ENCODE results near the gene PDZD2.
"Not testable (repeated sequence)": the region's sequence is repeated elsewhere in the genome, so short reads cannot be mapped to it uniquely, and the experiment has no call there.

PDZD2 gene

DNA sequence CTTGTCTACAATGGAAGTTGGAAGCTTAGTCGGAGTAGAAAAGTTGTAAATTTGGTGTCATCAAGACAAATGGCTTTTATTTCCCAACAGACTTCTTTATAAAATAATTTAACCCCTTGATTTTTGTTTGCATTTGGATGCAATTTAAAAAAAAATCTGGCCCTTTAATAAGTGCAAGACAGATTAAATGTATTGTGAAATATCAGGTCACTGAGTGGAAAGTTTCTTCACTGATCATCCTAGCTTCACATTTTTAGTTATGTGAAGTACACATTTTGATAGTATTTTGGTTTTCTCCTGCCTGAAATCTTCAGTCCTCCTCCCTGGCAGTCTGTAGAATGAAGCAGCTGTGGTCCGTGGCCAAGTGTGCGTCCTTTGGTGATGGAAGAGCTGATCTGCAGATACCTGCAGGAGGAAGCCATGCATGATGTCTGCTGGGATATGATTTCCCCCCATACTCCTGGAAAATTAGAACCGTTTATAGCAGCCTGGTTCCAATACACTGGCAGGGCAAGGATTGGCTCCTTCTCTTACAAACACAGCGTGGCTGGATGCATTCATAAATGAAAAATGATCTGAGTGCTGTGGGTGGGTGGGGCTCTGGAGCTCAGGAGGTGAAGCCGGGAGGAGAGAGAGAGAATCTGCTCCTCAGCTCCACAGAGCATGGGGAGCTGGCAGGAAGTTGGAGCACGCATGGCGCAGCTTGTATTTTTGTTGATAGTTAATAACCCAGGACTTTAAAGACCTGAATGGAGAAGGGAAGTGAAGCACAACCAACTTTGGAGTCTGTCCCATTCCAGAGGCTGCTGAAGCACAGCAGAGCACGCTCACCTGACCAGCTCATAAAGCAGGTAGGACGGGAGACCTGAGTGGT lies 296.8 kb downstream of the PDZD2 start:
- no peak for DNase-seq (ENCODE audit: low spot score)

DNA sequence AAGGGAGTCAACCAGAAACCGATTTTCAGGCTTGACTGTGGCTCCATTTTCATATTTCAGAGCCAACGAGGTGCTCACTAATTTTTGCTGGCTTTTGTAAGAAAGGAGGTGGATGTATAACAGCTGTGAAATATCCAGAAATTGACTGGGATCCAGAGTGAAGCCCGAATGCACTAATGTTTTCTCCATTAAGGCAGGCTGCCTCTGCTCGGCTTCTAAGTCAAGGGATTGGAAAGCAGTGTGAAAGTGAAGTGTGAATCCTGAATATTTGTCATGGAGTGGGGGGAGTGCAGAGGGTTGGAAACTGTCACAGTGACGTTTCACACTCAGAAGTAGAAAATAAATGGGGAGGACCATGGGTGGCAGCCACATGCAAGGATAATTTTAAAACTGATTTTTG lies 297.8 kb downstream of the PDZD2 start:
- DNase-seq (ENCODE audit: low spot score) = no peak

DNA sequence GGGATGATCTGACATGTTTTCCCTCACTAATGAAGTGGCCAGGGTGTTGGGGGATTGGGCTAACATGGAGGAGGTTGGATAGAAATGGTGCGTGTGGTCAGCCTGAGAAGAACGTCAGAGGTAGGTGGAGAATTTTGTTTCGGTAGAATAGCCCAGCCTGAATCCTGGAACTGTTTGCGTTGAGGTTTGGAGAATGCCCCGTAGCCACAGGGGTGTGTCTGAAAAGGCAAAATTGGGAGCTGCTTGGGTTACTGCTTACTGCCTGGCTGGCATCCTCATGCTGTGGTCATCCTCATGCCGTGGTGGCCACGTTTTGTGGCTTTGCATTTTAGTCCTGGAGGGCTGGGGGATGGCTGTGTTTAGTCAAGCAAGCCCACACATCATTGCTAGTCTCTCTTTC lies 298.3 kb downstream of the PDZD2 start:
- DNase-seq (ENCODE audit: low spot score) = no peak

DNA sequence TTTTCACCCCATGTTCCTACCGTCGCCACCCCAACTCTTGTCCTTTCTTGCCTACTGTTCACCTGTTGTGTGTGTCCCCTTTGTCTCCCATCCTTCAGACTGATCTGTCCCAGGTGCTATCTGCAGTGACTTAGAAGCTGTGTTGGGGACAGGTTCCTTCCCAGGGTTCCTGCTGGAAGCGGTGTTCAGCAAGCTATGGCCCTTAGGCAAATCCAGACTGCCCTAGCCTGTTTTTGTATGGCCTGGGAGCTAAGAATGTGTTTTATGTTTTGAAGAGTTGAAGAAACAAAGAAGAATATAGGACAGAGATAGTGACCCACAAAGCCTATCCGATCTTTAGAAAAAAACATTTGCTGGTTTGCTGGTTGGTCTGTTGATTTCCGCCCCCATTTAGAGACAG lies 298.8 kb downstream of the PDZD2 start:
- no peak for DNase-seq (ENCODE audit: low spot score)

DNA sequence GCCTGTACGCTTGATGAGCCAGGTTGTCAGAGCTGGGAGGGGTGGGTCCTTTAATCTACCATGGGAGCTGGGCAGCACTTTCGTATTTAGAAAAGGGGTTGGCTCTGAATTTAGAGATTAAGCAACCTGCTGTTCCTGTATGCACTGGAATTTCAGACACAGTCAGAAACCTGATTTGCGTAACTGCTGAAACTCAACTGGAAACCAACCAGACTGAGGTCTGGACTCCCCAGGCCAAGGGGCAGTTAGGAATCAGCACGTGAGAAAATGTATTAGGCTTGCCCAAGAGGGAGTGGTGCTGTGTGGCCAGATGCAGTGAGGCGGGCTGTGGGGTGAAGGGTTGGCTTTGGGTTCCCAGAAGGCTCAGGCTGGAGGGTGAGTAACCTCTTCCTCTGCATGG lies 300.2 kb downstream of the PDZD2 start:
- no peak for DNase-seq (ENCODE audit: low spot score)

DNA sequence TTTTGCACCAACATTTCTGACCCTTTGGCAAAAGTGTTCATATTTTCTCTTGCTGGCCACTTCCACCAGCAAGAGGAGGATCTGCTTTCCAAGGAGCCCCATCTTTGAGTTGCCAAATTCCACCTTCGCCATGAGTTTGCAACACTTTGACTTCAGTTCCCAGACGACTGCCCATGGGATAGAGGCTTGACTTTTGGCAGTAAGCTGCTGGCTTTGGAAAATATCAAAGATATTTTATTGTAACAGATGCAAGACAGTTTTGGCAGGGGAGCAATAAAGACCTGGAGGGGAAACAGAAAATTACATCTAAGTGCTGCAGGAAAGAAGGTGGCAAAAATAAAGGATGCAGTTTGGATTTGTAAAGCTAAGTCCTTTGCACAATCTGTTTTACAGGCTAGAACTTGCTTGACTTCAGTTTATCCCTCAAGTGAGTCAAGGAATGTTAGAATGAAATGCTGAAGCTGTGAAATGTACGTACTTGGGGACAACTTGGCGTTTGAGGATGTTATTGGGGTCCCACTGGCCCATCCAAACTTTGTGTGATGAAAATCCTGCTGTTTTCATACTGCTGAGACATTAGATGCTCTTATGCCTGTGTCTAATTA lies 302.3 kb downstream of the PDZD2 start:
- DNase-seq (ENCODE audit: low spot score) = no peak

DNA sequence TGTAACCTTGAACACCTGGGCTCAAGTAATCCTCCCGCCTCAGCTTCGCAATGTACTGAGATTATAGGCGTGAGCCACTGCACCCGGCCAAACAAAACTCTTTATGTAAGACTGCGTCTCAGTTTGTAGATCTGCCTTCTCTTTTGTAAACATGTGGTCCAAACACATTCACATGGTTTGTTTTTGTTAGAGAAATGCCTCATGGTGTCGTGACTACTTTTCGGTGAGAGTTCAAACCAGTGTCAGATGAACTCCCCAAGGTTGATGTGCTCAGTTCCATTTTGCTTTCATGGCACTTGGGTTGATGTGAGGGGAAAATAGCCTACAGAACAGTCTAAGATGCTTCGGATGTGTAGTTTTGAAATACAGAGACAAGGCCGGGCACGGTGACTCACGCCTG lies 303.6 kb downstream of the PDZD2 start:
- DNase-seq (ENCODE audit: low spot score) = no peak

DNA sequence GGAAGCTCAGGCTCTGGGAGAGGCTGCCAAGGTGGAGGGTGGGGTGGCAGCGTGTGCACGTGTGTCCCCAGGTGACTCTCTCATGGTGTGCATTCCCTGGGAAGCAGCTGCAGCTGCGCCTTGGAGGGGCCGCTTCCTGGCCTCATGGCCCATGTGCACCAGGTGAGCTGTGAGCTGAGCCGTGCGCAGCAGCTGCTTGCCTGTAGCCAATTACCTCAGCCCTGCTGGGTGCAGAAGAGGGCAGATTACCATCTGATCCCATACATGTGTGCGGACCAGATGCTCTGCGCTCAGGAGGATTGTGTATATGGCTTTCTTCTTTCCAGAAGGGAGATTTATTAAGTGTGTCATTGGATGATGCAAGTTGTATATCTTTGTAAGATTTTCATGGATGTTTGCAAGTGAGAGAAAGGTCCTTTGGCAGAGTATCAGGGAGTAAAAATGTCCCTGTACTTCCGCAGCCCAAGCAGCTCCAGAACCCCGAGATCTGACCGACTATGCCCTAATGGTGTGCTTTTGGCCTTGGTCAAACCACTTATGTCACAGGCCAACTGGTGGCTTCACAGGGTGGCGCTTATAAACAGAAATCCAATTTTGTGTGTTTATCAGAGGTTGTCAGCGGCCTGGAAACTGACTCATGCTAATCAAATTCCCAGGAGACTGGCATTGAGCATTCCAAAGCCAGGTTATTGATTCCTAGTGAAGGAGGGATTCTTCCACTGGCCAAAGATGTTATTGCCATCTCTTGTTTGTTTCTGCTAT lies 305.9 kb downstream of the PDZD2 start:
- no peak for DNase-seq (ENCODE audit: low spot score)

DNA sequence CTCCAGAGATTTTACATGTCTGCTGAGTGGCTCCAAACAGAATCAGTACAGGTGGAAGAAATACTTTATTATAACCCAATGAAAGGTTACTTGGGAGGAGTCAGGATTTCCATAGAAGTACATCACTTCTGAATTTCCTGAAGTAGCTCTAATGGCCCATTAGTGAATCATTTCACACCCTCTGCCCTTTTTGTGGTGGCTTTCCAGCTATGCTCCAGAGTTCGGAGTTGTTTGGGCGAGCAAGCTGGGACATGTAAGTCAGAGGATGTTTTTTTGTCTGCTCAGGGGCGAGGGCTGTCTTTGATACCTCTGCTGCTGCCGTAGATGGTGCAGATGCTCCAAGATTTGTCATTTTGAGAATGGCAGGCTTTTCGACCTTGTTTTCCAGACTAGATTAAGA lies 309.1 kb downstream of the PDZD2 start:
- DNase-seq (ENCODE audit: low spot score) = no peak

DNA sequence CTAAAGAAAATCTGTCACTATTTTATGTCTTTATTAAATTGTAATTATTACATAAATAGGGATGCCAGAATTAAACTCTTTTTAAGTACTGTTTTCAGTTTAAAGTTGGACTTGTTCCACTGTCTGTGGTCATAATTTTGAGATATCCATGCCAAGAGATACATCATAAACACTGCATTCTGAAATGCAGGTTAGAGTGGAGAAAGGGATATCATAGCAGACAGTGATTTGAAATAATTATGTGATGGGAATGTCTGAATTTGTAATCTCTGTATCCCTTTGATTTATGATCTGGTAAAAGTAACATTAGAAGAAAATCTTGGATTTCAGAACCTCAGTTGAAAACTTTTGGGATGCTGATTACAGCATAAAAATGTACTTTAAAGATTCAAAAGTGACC lies 313.1 kb downstream of the PDZD2 start:
- DNase-seq (ENCODE audit: low spot score) = no peak

DNA sequence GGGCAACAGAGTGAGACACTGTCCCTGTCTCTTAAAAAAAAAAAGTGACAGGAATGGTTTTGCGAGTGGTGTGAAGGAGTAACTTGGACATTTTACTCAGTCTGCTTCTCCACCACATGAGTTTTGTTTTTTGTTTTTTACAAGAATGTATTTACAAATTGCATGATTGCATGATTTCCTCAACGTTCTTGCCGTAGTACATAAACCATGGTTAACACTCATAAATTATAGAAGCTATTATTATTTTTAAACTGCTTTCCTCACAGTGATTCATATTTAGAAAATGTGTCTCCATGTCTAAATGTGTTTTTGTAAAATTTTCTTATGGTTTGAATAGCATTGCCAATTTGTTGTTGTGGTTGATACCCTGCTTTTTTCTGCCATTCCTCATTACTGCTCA lies 315.2 kb downstream of the PDZD2 start:
- no peak for DNase-seq (ENCODE audit: low spot score)

DNA sequence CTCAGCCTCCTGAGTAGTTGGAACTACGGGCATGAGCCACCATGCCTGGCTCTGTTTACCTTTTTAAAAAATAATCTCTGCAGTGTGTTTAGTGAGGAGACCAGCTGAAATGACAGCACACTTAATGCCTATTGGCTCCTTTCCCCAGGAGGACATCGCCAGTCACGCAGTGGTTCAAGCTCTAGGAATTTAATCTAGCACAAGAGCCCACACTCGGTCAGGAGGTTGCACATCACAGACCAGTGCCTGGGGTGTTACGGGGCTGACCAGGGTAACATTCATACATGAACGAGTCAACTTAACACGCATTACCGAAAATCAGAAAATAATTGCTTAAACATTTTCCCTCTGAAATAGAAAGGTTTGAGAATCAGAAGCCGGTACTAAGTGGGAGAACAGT lies 318.2 kb downstream of the PDZD2 start:
- DNase-seq (ENCODE audit: low spot score) = no peak

DNA sequence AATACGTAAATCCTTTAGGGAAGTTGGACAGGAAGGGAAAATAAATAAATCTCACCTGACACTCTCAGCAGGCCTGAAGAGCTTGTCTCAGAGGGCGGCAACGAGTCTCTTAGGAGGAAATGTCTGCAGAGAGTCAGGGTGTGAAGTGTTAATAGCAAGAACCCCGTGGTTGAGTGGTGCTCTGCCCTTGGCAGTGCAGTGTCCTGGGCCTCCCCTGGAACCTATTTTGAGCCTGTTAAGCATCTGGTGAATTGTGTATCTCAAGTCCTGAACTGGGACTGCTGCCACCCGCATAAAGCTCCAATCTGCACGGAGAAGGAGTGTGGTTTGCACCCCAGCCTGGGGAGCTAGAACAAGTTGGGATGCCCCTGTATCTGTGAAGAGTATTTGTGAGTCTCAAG lies 323.4 kb downstream of the PDZD2 start:
- DNase-seq (ENCODE audit: low spot score) = no peak

DNA sequence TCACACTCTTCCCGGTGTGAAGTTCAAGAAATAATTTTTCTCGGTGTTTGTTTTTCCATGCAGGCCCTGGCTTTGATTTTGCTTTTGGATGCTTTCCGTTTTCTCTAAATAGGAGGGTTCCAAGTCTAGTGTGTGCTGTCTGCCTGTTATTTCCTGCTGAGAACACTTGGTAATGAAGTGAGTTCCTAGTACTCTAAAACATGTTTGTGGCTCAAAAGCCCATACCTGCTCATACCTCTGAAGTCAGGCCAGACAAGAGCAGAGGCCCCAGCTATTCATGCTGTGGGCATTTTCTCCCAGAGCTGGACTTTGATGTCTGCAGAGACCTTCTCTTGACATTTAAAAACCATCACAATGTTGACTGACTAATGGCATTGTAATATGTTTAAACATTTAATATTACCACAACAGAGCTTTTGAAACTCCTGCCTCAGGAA lies 324.0 kb downstream of the PDZD2 start:
- DNase-seq (ENCODE audit: low spot score) = no peak

DNA sequence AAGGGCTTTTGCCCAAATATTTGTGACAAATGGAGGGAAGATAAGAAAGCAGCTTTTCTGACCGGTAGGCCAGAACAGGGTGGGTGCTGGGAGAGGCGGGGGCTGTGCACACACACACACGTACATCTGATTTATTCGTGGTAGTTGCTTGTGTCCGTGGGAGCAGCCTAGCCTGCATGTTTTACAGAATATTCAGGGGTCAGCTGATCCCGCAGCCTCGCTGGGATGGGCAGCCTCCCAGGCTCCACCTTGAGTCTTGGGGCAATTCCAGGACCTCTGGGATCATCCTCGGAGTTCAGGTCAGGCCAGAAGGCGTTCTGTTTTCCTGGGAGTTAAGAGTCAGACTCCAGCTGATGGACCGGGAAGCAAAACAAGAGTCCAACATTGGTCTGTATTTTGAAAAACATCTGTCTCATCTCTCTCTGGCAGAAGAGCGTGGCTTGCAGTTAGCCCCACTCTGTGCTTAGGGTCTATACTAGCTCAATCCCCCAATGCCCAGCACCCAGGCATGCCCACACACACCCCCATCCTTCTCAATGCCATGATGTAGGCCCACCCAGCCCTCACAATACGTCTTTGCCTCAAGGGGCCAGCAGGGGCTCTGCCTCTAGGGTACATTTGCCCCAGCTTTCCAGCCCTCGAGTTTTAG lies 324.6 kb downstream of the PDZD2 start:
- no peak for DNase-seq (ENCODE audit: low spot score)

DNA sequence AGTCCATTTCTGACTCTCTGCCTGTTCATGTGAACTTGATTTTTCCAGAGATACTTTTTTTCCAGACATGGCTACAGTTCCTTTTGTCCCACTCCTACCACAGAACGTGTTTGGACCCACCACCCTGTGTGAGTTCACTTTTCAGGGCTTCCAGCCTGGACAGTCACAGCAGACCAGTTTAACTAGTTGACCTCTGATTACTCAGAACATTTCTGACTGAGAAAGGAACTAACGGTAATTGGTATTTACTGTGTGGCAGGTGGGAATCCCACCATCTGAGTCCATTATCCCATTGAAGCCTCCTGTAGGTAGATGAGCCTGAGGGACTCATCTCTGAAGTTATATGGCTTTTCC lies 325.1 kb downstream of the PDZD2 start:
- no peak for DNase-seq (ENCODE audit: low spot score)

DNA sequence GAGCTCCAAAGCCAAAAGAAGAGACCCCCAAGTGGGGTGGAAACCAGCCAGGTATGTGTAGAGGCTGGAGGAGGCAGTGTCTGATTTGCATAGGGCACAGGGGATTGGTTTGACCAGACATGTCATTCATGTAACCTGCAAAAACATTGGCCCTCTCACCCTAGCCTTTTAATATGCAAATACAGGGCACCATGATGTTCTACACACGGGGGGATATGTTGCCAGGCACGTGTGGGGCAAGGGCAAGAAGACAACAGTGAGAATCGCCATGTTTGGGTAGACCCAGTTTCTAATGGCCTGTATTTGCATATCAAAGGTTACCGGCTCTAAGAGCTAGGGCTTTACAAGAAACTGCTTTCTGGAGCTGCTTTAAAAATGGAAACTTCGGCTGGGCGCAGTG lies 326.3 kb downstream of the PDZD2 start:
- DNase-seq (ENCODE audit: low spot score) = no peak

DNA sequence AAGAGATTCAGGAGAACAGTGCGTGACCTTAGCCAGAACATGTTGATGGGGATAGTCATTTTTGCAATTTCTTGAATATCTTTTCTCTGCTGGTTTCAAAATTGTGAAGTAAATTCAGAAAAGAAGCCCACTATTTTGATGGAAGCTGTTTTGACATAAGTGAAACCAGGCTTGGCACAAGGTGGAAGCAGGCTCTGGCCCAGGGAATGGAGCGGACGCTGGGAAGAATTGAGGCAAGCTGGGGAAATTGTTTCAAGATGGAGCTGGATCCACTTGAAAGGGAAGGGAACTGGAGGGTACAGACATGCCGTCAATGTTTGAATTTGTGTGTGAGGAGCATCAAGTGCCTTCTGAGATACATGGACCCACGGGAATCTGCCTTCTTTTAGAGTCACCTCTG lies 328.0 kb downstream of the PDZD2 start:
- DNase-seq (ENCODE audit: low spot score) = no peak

DNA sequence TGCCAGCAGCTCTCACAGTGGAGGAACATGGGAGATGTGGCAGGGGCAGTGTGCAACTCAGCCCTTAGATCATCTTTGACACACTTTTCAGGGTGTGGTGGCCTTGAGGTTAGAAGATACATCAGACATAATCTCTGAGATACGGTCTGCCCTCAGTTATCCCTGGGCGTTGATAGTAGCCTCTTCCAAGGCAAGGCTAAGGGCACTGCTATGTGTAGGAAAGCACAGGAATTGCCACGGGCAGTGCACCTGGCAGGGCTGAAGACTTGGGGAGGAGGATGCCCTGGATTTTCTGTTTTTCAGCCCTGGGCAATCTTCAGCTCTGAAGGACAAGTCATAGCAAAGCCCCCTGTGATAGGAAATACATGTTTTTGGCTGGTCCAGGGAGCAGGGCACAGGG lies 328.5 kb downstream of the PDZD2 start:
- no peak for DNase-seq (ENCODE audit: low spot score)

DNA sequence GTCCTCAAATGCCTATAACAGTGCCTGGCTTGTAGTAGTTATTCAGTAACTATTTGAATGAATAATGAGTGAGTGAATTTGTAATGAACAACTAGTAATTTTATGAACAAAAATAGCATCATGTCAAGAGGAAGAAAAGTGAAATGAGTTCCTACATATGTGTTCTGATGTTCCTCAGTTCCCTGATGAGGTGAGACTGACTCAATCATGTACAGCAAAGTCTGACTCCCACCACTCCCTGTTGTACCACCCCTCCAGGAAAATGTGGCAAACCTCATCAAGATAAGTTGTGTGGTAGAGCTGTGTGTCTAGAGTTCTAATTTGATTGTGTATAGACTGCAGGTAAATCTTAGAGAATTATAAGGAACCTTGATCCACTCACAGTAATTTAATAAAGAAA lies 333.6 kb downstream of the PDZD2 start:
- DNase-seq (ENCODE audit: low spot score) = no peak

DNA sequence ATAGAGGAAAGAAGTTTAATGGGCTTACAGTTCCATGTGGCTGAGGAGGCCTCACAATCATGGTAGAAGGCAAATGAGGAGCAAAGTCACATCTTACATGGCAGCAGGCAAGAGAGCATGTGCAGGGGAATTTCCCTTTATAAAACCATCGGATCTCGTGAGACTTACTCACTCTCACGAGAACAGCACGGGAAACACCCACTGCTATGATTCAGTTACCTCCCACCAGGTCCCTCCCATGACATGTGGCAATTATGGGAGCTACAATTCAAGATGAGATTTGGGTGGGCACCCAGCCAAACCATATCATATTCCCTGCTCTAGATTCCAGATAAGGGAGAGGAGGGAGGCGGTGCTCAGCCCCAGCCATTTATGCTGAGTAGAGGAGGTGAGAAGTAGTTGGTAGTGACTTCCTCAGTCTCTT lies 336.3 kb downstream of the PDZD2 start:
- not testable (repeated sequence) for DNase-seq (ENCODE audit: low spot score)

DNA sequence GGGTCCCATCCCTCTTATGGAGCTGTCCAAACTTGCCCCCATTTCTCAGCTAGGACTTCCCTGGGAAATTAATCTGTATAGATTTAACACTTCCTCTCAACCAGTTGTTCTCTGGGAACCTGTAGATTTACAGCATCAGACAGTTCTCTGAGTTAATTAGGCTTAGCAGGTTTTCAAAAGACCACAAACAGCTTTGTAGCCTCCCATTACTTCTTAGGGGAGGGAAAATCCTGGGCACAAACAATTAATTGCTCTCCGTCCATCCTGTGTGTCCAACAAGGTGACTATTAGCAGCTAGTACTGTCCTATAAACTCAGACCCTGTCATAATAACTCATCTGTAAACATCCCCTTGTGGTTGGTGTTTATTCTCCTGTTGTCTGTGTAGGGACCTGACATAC lies 337.2 kb downstream of the PDZD2 start:
- DNase-seq (ENCODE audit: low spot score) = no peak

Data from hematopoietic multipotent progenitor cell treated with erythropoietin and hydrocortisone succinate and interleukin-3 and kit ligand, for 17 days (in vitro differentiated cells).